HG03469 (cell line): ENCODE data around the gene DNAJC5.
"Not testable (repeated sequence)": the region's sequence is repeated elsewhere in the genome, so short reads cannot be mapped to it uniquely, and the experiment has no call there.

Experiments
- ATAC-seq: cut with Tn5 transposase; IDR thresholded peaks from one replicate; pipeline ENCODE4 v1.9.1; 2021; ENCODE audit warnings: mild to moderate bottlenecking, moderate library complexity, moderate number of reproducible peaks; ENCODE audit not compliant: unreplicated experiment

The DNAJC5 gene

GRCh38 chr20:63861365-63861934 is 33.5 kb upstream of the DNAJC5 start, which contains the start of gene ABHD16B:
ABHD16B (plus strand) TSS chr20:63861498; CDS start chr20:63861541, 43 bp downstream.
- no peak for ATAC-seq

GRCh38 chr20:63861981-63862901 is 32.7 kb upstream of the DNAJC5 start:
- no peak for ATAC-seq

DNA sequence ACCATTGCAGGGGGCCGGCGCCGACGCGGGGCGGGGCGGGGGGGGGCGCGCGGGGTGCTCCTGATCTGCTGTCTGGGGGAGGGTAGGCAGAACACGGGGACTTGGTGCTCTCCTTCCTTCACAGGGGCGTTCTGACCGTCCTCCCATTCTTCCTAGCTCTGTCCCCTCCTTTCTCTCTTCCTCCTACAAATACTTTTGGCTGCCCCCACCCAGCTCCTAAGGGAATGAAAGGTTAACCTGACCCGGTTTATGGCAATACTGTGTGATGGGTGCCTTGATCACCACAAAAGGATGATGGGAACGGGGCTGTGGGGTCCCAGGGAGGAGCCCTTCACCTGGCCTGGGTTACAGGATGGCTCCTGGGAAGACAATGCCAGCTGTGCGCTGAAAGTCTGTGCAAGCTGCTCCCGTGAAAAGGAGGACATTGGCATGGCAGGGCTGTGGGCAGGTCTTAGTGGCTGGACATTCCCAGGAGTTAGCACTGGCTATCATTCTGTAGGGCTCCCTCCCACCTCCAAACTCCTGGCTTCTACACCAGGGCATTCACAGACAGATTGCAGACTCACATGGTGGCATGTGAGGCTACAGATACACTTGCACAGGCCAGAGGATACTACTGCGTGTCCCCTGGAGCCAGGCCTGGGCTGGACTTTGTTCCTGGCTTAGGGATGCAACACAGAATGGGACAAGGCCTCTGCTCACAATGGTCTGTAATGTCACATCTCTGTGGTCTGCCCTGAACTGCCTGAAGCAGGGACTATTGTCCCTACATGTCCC is 31.7 kb upstream of the DNAJC5 start:
- ATAC-seq = no peak

DNA sequence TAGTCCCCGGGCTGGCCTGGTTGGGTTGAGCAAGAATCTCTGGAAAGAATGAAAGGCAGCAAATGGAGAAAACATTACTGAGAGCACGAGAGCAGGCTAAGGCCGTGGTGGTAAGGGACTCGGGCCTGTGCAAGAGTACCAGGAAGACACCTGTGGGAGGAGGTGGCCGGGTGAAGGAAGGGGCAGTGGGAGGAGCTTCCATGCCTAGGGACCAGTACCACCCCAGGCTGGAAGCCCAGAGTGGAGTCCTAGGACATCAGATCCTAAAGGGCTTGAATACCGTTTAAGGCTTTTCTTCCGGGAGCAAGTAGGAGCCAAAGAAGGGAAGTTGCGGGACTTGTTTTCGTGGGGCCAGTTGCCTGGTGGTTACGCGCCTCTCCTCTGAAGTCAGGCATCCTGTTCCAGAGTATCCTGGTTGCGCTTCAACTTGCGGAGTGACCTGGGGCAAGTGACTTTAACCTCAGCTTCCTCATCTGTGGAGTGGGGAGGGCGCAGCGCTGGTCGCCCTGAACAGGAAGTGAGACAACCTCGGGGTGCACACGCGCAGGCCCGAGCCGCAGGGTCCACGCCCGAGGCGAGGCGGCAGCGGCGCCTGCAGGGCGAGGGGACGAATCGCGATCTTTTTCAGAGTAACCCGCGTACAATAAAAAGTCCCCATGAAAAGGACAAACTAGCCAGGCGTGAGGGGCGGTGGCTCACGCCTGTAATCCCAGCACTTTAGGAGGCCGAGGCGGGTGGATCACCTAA is 31.0 kb upstream of the DNAJC5 start:
- peak; percentile 57 for ATAC-seq

GRCh38 chr20:63864545-63864977 is 30.4 kb upstream of the DNAJC5 start:
- ATAC-seq = no peak

GRCh38 chr20:63864978-63865640 is 29.8 kb upstream of the DNAJC5 start, which contains the start of gene TPD52L2:
TPD52L2 (plus strand) TSS chr20:63865270; CDS start chr20:63865366, 96 bp downstream.
- ATAC-seq = peak; percentile 46

DNA sequence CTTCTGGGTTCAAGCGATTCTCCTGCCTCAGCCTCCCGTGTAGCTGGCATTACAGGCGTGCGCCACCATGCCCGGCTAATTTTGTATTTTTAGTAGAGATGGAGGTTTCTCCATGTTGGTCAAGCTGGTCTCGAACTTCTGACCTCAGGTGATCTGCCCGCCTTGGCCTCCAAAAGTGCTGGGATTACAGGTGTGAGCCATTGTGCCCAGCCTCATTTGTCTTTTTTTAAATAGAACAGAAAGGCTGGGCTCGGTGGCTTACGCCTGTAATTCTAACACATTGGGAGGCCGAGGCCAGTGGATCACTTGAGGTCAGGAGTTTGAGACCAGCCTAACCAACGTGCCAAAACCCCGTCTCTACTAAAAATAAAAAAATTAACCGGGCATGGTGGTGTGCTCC is 27.9 kb upstream of the DNAJC5 start:
- not testable (repeated sequence) for ATAC-seq

- no peak for ATAC-seq
Measured at GRCh38 chr20:63868264-63868663, 26.7 kb upstream of the DNAJC5 start.

DNA sequence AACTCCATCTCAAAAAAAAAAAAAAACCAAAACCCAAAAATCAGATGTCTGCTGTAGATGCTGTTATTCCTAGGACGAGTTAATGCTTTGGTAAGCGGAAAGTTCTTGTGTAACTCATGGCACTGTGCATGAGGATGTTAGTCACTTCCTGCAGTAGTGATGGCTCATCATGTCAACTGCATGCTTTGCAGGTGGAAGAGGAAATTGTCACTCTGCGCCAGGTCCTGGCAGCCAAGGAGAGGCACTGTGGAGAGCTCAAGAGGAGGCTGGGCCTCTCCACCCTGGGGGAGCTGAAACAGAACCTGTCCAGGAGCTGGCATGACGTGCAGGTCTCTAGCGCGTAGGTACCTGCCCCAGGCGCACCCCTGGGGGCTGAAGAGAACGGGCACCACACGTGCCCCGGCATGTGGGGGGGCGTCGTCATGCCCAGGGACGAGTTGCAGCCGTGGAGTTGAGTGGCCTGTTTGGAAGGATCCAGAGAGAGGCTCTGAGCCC is 21.4 kb upstream of the DNAJC5 start:
- ATAC-seq = no peak

DNA sequence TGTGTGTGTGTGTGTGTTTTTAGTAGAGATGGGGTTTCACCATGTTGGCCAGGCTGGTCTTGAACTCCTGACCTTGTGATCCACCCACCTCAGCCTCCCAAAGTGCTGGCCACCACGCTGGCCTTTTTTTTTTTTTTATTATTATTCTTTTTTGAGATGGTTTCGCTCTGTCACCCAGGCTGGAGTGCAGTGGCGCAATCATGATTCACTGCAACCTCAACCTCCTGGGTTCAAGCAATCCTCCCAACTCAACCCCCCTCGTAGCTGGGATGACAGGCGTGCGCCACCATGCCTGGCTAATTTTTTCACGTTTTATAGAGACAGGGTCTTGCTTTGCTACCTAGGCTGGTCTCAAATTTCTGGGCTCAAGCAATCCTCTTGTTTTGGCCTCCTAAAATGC is 20.7 kb upstream of the DNAJC5 start:
- ATAC-seq = not testable (repeated sequence)

DNA sequence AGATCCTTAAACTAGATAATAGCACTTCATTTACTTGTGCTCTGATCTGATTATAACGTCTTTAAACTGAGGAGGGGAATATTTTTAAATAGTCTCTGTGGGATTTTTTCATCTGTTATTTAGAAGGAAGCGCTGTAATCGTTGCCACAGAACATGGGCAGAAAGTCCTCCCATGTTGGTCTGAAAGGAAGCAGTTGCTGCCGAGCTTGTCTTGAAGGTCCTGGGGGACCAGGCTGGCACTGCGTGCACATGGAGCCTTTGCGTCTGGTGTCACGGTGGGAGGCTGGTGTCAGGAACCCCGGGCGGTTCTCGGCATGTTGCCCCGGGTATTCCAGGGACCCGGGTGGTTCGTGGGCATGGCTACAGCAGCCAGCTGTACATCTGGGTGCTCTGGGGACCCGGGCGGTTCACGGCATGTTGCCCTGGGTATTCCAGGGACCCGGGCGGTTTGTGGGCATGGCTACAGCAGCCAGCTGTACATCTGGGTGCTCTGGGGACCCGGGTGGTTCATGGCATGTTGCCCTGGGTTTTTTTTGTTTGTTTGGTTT is 18.4 kb upstream of the DNAJC5 start:
- ATAC-seq = no peak

GRCh38 chr20:63877755-63878470 is 17.0 kb upstream of the DNAJC5 start:
- no peak for ATAC-seq

DNA sequence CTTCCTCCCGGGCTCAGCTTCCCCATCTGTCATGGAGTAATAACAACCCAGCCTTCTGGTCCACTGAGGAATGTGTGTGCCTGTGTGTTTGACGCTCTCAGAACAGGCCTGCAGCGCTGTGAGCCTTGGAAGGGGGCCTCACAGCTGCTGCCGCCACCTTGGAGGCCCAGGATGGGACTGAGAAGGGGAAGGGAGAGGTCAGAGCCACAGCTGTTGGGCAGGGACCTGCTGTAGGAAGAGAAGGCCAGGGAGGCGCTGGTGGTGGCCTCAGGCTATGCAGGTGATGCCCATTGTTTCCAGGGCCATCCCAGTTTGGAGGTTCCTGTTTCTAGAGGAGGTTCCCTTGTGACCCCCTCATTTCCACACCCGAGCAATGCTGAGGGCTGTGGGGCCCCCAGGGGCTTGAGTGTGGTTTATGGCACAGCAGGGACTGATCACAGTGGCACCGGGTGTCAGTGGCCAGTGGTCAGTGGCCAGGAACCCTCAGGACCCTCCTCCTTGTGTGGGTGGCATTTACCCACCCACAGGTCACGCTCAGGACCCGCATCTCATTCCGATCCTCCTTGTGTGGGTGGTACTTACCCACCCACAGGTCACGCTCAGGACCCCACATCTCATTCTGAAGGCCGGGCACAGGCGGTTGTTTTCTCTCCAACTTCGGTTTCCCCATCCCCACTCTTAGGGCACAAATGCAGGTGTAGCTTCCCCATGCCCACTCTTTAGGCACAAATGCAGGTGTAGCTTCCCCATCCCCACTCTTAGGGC is 15.8 kb upstream of the DNAJC5 start:
- no peak for ATAC-seq

- ATAC-seq = not testable (repeated sequence)
Measured at GRCh38 chr20:63880901-63881300, 14.0 kb upstream of the DNAJC5 start.

- ATAC-seq = no peak
Measured at GRCh38 chr20:63881451-63882226, 13.3 kb upstream of the DNAJC5 start.

- no peak for ATAC-seq
Measured at GRCh38 chr20:63882257-63883200, 12.4 kb upstream of the DNAJC5 start.
